Liver (tissue), 3 donors: ENCODE results near the gene PC.

ENCODE experiments used
- ATF3 ChIP-seq: IDR thresholded peaks from 2 replicates; pipeline ENCODE4 v1.6.1; 2016; ENCODE audit warnings: antibody characterized with exemption
- JUND ChIP-seq, 2 donors: IDR thresholded peaks; 2 replicates each; pipeline ENCODE4 v1.6.1; 2016; ENCODE audit warnings: antibody characterized with exemption in 2 of 2
- REST ChIP-seq: IDR thresholded peaks from 2 replicates; pipeline ENCODE4 v1.6.1; 2016; ENCODE audit warnings: antibody characterized with exemption, mild to moderate bottlenecking
- SP1 ChIP-seq: IDR thresholded peaks from 2 replicates; pipeline ENCODE4 v1.6.1; 2018; ENCODE audit warnings: antibody characterized with exemption, mild to moderate bottlenecking
- TAF1 ChIP-seq: conservative IDR thresholded peaks from 2 replicates; pipeline ENCODE4 v1.6.1; 2016; ENCODE audit warnings: antibody characterized with exemption, mild to moderate bottlenecking
- TF ChIP-seq, protein P1 (sequence below): fragments of 150-350 bp; IDR thresholded peaks from 2 replicates; pipeline ENCODE4 v1.5.1; 2017; ENCODE audit warnings: improper control_type of control experiment, low read depth, low read length; ENCODE audit not compliant: missing input control
- donor health status: healthy.
- donor health status: healthy.

GRCh38 chr11:66868082-66868725 lies 90.0 kb downstream of the PC start:
- TF ChIP-seq, protein P1, sequence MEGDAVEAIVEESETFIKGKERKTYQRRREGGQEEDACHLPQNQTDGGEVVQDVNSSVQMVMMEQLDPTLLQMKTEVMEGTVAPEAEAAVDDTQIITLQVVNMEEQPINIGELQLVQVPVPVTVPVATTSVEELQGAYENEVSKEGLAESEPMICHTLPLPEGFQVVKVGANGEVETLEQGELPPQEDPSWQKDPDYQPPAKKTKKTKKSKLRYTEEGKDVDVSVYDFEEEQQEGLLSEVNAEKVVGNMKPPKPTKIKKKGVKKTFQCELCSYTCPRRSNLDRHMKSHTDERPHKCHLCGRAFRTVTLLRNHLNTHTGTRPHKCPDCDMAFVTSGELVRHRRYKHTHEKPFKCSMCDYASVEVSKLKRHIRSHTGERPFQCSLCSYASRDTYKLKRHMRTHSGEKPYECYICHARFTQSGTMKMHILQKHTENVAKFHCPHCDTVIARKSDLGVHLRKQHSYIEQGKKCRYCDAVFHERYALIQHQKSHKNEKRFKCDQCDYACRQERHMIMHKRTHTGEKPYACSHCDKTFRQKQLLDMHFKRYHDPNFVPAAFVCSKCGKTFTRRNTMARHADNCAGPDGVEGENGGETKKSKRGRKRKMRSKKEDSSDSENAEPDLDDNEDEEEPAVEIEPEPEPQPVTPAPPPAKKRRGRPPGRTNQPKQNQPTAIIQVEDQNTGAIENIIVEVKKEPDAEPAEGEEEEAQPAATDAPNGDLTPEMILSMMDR = no peak
- TF ChIP-seq REST (no peak), TAF1 (no peak), JUND (IDR thresholded peaks at IDR 0.05) (no peak), SP1 (no peak), ATF3 (no peak)
